DMS153 treated with DMSO at 0.1 percent for 48 hours (cell line): ENCODE measurements around the gene R3HDM4.
A peak's percentile ranks its signal among the peaks of the same experiment; 100 is the strongest.
"Not testable (repeated sequence)": the region's sequence is repeated elsewhere in the genome, so short reads cannot be mapped to it uniquely, and the experiment has no call there.

Experiments used
- DNase-seq: peaks from one replicate; lab custom pipeline; 2025; ENCODE audit not compliant: unreplicated experiment; lab: John Stamatoyannopoulos, UW

R3HDM4 gene

DNA sequence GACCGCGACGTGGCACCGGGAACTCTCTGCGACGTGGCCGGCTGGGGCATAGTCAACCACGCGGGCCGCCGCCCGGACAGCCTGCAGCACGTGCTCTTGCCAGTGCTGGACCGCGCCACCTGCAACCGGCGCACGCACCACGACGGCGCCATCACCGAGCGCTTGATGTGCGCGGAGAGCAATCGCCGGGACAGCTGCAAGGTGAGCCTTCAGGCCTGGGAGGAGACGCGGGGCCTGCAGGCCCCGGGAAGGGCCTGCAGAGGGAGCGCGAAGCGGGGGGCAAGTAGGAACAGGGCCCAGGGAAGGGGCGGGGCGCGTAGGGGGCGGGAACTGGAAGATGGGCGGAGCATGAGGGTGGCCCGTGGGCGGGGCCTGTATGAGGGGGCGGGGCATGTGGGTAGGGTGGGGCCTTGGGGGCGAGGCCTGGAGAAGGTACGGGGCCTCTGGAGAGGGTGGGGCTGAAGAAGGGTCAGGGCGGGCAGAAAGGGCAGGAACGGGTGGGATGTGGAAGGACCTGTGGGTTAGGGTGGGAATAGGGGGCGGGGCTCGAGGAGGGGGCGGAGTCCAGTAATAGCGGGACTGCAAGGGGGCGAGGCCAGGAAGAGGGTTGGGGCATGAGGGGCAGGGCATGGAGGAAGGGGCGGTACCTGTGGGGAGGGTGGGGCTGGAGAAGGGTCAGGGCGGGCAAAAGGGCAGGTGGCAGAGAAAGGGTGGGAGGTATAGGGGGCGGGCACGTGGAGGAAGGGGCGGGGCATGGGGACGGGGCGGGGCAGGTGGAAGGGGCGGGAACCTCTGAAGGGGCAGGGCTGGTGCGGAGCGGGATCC, 51.1 kb downstream of the R3HDM4 start:
- peak; percentile 28 for DNase-seq

DNA sequence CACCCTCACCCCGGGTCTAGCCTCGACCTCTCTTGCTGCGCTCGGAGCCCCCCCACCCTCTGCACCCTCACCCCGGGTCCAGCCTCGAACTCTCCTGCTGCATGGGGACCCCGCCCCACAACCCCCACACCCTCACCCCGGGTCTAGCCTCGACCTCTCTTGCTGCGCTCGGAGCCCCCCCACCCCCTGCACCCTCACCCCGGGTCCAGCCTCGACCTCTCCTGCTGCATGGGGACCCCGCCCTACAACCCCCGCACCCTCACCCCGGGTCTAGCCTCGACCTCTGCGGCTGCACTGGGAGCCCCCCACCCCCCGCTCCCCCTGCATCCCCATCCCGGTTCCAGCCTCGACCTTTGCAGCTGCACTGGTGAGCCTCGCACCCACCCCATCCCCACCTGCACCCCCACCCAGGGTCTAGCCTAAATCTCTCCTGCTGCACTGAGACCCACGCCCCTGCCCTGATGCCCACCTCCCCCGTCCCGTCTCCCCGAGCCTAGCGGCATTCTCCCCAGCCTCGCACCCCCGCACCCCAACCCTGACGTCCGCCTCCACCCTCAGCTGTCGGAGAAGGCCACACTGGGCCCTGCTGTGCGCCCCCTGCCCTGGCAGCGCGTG, 51.8 kb downstream of the R3HDM4 start:
- no peak for DNase-seq

DNA sequence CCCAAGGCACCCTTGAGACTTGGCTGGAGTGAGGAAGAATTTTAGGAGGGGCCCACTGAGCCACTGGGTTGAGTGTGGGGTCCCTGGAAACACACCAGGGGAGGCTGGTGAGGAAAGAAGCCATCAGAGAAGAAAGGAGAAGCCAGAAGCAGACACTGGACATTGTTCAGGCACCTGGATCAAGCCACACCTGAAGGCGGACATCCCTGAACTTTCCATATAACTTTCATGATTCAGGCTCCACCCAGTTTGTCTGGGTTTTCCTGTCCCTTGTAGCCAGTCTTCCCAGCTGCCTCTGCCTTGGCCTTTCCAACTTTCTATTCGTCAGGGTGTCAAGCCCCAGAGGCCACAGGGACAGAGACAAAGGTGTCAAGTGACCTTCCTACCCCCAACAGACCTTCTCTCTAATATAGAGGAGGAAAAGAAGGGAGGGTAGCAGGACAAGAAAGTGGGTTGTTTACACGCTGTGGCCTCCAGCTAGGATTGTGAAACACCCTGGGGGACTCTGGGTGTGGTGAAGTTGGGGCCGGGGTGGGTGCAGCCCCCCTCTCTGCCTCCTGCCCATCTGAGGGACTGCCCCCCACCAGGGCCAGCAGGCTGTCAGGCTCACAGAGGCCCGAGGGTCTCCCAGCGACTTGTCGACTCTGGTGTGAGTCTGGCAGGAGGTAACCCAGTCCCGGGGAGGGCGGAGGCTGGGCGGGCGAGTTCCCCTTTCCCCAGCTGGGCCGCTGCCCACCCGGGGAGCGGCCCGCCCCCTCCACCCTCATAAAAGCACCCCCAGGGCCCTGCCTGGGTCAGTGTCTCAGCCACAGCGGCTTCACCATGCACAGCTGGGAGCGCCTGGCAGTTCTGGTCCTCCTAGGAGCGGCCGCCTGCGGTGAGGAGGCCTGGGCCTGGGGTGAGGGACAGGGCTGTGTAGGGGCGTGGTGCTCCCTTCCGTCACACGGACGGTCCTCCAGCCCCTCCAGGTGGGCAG, 53.9 kb downstream of the R3HDM4 start, which contains the start of gene CFD:
TSS of gene CFD (plus strand) at position 797 of the 976 bp plus-strand sequence. CDS start at position 823, 26 bp downstream.
- DNase-seq, result no peak

DNA sequence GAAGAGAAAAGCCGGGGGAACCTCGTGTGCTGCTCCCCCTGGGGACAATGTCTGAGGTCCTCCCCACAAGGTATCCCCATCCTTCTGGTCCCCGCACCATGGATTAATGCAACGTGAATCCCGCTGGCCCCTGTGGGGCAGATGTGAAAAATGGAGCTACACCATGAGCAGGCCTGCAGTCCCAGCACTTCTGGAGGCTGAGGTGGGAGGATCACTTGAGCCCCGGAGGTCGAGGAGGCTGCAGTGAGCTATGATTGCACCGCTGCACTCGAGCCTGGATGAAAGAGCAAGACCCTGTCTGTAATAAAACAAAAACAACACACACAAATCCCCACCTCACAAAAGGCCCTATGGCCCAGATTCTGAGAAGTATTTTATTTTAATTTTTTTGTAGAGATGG, 54.7 kb downstream of the R3HDM4 start:
- no peak for DNase-seq

DNA sequence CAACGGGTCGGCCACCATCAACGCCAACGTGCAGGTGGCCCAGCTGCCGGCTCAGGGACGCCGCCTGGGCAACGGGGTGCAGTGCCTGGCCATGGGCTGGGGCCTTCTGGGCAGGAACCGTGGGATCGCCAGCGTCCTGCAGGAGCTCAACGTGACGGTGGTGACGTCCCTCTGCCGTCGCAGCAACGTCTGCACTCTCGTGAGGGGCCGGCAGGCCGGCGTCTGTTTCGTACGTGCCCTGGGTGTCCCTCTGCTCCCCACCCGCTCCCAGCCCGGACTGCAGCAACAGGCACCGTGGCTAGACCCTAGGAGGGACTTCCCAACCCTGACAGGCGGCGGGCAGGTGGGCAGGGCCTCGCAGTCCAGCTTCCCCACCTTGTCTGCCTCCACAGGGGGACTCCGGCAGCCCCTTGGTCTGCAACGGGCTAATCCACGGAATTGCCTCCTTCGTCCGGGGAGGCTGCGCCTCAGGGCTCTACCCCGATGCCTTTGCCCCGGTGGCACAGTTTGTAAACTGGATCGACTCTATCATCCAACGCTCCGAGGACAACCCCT, 57.4 kb downstream of the R3HDM4 start:
- DNase-seq, result no peak

DNA sequence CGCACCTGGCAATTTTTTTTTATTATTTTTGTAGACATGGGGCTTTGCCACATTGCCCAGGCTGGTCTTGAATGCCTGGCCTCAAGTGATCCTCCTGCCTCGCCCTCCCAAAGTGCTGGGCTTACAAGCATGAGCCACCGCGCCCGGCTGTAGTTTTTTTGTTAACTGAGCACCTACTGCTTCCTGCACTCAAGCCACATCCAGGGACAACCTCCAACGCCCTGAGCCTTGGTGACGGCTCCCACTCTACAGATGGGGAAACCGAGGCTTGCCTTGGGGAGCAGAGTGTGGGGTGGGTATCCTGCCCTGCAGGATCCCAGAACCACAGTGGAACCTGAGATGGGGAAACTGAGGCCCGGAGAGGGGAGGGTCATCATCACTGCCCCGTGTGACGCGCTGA, 57.9 kb downstream of the R3HDM4 start:
- no peak for DNase-seq

DNA sequence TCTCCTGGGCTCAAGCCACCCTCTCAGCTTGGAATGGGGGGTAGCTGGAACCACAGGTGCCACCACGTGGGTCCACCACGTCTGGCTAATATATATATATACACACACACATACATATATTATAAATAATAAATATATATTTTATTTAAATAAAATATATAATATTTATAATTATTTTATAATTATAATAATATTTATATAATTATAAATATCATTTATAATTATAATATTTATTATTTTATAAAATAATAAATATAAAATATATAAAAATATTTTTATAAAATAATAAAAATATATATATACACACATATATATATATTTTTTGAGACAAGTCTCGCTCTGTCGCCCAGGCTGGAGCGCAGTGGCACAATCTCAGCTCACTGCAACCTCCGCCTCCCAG, 58.5 kb downstream of the R3HDM4 start:
- no peak for DNase-seq

DNA sequence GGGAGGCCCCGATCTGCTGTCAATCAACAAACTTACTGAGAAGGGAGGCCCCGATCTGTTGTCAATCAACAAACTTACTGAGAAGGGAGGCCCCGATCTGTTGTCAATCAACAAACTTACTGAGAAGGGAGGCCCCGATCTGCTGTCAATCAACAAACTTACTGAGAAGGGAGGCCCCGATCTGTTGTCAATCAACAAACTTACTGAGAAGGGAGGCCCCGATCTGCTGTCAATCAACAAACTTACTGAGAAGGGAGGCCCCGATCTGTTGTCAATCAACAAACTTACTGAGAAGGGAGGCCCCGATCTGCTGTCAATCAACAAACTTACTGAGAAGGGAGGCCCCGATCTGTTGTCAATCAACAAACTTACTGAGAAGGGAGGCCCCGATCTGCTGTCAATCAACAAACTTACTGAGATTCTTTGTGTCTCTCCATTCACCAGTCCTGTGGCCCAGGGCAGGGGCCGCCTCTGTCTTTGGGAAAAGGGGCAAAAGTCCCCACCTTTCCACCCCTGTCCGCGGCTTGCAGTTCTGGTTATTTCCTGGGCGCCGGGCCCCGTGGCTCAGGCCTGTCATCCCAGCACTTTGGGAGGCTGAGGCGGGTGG, 59.3 kb downstream of the R3HDM4 start:
- not testable (repeated sequence) for DNase-seq

DNA sequence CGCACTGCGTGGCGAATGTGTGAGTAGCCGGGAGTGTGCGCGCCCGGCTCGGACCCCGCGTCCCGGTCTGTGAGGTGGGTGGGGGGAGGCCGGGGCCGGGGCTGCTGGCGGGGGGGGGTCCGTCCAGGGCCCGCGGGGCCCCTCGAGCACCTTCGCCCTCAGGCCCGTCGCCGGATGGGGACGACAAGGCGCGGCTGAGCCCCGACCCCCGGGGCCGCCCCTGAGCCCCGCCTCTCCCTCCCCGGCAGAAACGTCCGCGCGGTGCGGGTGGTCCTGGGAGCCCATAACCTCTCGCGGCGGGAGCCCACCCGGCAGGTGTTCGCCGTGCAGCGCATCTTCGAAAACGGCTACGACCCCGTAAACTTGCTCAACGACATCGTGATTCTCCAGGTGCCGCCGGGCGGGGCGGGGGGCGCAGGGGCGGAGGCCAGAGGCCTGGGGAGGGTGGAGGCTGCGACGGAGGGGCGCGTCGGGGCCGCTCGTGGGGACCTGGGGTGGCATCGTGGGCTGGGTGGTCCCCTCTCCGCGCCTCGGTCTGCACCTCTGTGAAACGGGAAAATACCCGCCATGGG, 59.9 kb downstream of the R3HDM4 start:
- no peak for DNase-seq

DNA sequence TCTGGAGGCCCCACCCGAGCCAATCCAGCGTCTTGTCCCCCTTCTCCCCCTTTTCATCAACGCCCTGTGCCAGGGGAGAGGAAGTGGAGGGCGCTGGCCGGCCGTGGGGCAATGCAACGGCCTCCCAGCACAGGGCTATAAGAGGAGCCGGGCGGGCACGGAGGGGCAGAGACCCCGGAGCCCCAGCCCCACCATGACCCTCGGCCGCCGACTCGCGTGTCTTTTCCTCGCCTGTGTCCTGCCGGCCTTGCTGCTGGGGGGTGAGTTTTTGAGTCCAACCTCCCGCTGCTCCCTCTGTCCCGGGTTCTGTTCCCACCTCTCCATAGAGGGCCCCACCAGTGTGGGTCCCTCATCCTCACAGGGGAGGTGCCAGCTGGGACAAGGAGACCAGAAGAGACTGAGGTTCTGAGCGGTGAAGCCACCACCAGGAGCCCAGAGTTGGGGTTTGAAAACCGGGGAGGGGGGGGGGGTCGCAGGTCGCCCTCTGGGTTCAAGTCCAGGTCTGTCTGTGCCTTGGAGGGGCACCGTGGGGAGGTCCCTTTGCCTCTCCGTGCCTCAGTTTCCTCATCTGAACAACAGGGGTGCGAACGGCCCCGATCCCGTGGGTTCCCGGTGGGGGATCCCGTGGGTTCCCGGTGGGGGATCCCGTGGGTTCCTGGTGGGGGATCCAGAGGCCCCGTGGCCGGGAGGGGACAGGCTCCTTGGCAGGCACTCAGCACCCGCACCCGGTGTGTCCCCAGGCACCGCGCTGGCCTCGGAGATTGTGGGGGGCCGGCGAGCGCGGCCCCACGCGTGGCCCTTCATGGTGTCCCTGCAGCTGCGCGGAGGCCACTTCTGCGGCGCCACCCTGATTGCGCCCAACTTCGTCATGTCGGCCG, 60.6 kb downstream of the R3HDM4 start, which contains the start of gene ELANE:
TSS of gene ELANE (plus strand) at position 168 of the 878 bp plus-strand sequence. CDS start at position 194, 26 bp downstream.
- DNase-seq, result no peak

DNA sequence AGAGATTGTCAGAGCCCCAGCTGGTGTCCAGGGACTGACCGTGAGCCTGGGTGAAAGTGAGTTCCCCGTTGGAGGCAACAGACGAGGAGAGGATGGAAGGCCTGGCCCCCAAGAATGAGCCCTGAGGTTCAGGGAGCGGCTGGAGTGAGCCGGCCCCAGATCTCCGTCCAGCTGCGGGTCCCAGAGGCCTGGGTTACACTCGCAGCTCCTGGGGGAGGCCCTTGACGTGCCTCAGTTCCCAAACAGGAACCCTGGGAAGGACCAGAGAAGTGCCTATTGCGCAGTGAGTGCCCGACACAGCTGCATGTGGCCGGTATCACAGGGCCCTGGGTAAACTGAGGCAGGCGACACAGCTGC, 62.1 kb downstream of the R3HDM4 start:
- no peak for DNase-seq

DNA sequence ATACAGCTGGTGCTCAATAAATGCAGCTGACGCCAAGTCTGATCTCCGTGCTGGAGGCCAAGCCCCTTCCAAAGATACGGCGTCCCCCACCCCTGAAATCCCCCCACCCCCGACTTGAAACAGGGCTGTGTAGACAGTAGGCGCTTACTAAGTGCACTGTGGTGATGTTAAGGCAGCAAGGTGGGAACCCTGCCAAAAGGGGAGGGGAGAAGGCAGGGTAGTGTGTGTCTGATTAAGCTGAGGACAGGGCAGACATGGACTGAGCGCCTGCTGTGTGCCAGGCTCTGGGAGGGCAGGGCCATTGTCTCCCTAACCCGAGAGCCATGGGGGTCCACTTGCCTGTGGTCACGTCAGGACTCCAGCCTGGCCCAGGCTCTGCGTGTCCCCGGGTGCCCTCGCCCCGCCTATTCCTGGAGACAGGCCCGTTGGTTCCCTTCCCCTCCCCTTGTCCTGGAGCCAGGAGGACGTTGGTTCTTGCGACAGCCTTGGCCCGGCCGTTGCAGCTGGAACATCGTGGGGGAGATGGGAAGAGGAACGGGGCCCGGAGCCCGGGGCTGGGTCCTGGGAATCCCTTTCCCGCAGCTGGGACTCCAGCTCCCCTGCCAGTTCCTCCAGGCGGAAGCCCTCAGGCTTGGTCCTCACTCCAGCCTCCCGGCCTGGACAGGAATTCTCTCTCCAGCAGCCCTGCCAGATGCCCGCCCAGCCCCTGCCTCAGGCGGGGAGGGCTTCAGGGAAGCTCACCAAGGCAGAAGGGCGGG, 62.6 kb downstream of the R3HDM4 start:
- no peak for DNase-seq

DNA sequence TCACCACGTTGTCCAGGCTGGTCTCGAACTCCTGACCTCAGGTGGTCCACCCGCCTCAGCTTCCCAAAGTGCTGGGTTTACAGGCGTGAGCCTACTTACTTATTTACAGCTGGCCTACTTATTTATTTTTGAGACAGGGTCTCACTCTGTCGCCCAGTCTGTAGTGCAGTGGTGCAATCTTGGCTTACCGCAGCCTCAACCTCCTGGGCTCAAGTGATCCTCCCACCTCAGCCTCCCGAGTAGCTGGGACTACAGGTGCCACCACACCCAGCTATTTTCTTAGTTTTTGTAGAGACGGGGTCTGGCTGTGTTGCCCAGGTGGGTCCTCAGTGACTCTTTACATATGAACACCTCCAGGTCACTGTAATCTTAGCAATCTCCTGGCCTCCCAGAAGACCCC, 63.8 kb downstream of the R3HDM4 start:
- not testable (repeated sequence) for DNase-seq

DNA sequence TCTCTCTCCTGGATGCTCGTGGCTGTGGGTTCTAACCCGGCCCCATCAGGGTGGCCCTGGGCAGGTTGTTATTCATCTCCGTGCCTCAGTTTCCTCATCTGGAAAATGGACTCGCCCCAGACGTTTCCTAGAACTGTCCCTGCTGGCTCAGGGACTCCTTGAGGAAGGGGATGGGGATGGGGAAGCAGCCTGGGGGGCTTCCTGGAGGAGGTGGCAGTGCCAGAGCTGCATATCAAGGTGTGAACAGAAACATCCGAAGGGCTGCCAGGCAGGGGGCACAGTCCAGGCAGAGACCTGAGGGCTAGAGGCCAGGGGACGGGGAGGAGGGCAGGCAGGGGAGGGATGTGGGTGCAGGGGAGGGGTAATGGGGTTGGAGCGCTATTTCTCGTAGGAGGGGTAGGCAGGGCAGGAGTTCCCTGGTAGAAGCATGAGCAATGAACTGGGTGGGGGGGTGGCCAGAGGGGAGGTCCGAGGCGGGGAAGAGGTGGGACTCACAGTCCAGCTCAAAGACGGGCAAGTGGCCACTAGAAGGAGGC, 64.6 kb downstream of the R3HDM4 start:
- no peak for DNase-seq
